Panc1 (cell line): ENCODE results near the gene RAD9A. TPM values are rescaled to one million over a fixed set of nuclear protein-coding genes. Genes with fewer than 3 reads are reported as not detected.

Source experiments
- ATAC-seq: fragments of 200-7000 bp; cut with Tn5 transposase; 2 replicates; pipeline ENCODE4 v1.9.1; 2020; ENCODE audit warnings: mild to moderate bottlenecking, moderate library complexity
- BruUV-seq: library from RNA; stranded (reverse); fragments of 400-500 nt; replicated peaks from 2 replicates; lab custom pipeline; 2021; lab: Mats Ljungman, UMichigan
- CTCF ChIA-PET: fragments of 300-600 bp; sonication (Branson Sonifier 250); formaldehyde crosslinking; loops from one replicate; lab custom pipeline; 2022; ENCODE audit warnings: antibody characterized with exemption; lab: Charles Lee
- POLR2A ChIA-PET: fragments of 300-600 bp; sonication (Branson Sonifier 250); formaldehyde crosslinking; loops from one replicate; lab custom pipeline; 2022; ENCODE audit warnings: antibody characterized with exemption; lab: Charles Lee
- DNase-seq: peaks from one replicate; pipeline ENCODE4 v3.0.0-alpha.2; 2010; ENCODE audit warnings: low read depth, low spot score
- H3K27ac ChIP-seq: 2 replicates; pipeline ENCODE4 v1.5.1; 2011; ENCODE audit warnings: mild to moderate bottlenecking, low read length, inconsistent platforms
- H3K27me3 ChIP-seq: fragments of 200-500 bp; sonication (Bioruptor generic); 2 replicates; pipeline ENCODE4 v1.6.0; 2014; ENCODE audit warnings: low read length, inconsistent platforms; ENCODE audit not compliant: control insufficient read depth, insufficient read depth
- H3K36me3 ChIP-seq: fragments of 200-500 bp; sonication (Bioruptor generic); 2 replicates; pipeline ENCODE4 v1.5.1; 2014; ENCODE audit warnings: inconsistent platforms, mild to moderate bottlenecking, low read length, moderate library complexity; ENCODE audit not compliant: control insufficient read depth, insufficient read depth
- H3K4me1 ChIP-seq: 2 replicates; pipeline ENCODE4 v1.5.1; 2011; ENCODE audit warnings: inconsistent platforms, mild to moderate bottlenecking, low read length, moderate library complexity; ENCODE audit not compliant: control insufficient read depth, insufficient read depth
- H3K4me3 ChIP-seq, 2 experiments: 2 replicates each; pipeline ENCODE4 v1.5.1; 2011 to 2012; ENCODE audit warnings: low read depth in 2 of 2, low read length in 2 of 2, mild to moderate bottlenecking in 2 of 2, inconsistent platforms in 1 of 2, moderate library complexity in 1 of 2
- H3K9me3 ChIP-seq: fragments of 200-500 bp; sonication (Bioruptor generic); 2 replicates; pipeline ENCODE4 v1.5.1; 2014; ENCODE audit warnings: low read depth, mild to moderate bottlenecking, inconsistent platforms, low read length, moderate library complexity; ENCODE audit not compliant: control insufficient read depth, insufficient read depth
- CTCF ChIP-seq: fragments of 450-650 bp; IDR thresholded peaks from 2 replicates; pipeline ENCODE4 v1.5.1; 2017; ENCODE audit warnings: mild to moderate bottlenecking
- POLR2AphosphoS5 ChIP-seq: IDR thresholded peaks from 2 replicates; pipeline ENCODE4 v1.6.1; 2012; ENCODE audit warnings: mild to moderate bottlenecking, low read depth, low read length, moderate library complexity
- REST ChIP-seq, 2 experiments: IDR thresholded peaks; 2 replicates each; pipeline ENCODE4 v1.6.1; 2011 to 2012; ENCODE audit warnings: low read depth in 2 of 2, control low read depth in 1 of 2, low read length in 1 of 2, mild to moderate bottlenecking in 1 of 2, moderate library complexity in 1 of 2; ENCODE audit not compliant: insufficient read depth in 1 of 2
- SIN3A ChIP-seq: IDR thresholded peaks from 2 replicates; pipeline ENCODE4 v1.6.1; 2012; ENCODE audit warnings: low read depth, mild to moderate bottlenecking, low read length, moderate library complexity, borderline replicate concordance; ENCODE audit not compliant: insufficient read depth
- TCF7L2 ChIP-seq: IDR thresholded peaks from 2 replicates; pipeline ENCODE4 v1.6.1; 2011; ENCODE audit warnings: mild to moderate bottlenecking, low read depth, low read length, inconsistent platforms
- in situ Hi-C: cut with HindIII; loops from 2 replicates; pipeline ENCODE4 v1.10.0; 2016; ENCODE audit warnings: low sequenced_read_pairs, low pct_unique_long_range_greater_than_20kb
- intact Hi-C: fragments of 100-400 bp; cut with micrococcal nuclease; formaldehyde crosslinking; loops from one replicate; pipeline ENCODE4 v1.10.0; 2022; ENCODE audit not compliant: unreplicated experiment
- total RNA-seq: library from RNA; stranded (reverse); gene quantifications from one replicate; pipeline ENCODE4 v1.2.1, GENCODE V29; 2021; ENCODE audit not compliant: unreplicated experiment

Gene RAD9A
- total RNA-seq, 1 experiment from 2014 or later = 33.1 TPM

GRCh38 chr11:67376873-67377808 is 14.6 kb upstream of the RAD9A start:
- ChIA-PET CTCF (interaction anchor here (0.5 to 7.7 kb wide), 2 partner anchors 23 to 168 kb away, joined by 4 to 207 read pairs; partner anchors contain the start of gene POLD4), POLR2A (interaction anchor here (1.0 kb wide), 1 partner anchor 24 kb away, joined by 4 read pairs; the partner anchor contains the start of gene PPP1CA)
- no peak overlapping the region for H3K4me3 ChIP-seq
- peak overlapping the region; percentile 80 for H3K27ac ChIP-seq
- BruUV-seq = no TSS peak
- in situ Hi-C loops = no loop called here
- H3K4me1 ChIP-seq = peaks cover 71% of the 10 kb centered on the region
- DNase-seq = no peak
- H3K9me3 ChIP-seq = no peaks in the 10 kb centered on the region
- H3K36me3 ChIP-seq = no peaks in the 10 kb centered on the region; the same call in 1 of the 2 replicates
- TF ChIP-seq SIN3A = no peak
- no peak for TF ChIP-seq CTCF
- TF ChIP-seq TCF7L2 = no peak
- TF ChIP-seq POLR2AphosphoS5 = no peak
- TF ChIP-seq REST (IDR thresholded peaks at IDR 0.05; ENCODE audit: insufficient read depth in 1 of 2, low read depth in 2 of 2, low read length in 1 of 2) = no peak
- no peak for ATAC-seq
- H3K27me3 ChIP-seq = no peaks in the 10 kb centered on the region
- intact Hi-C loops = no loop called here

GRCh38 chr11:67378544-67378943 is 13.2 kb upstream of the RAD9A start:
- POLR2A ChIA-PET = interaction anchor here (0.6 kb wide), 1 partner anchor 138 kb away, joined by 3 read pairs; no protein-coding TSS in a partner anchor

More at GRCh38 chr11:67378544-67378943, 13.2 kb upstream of the RAD9A start:
- in situ Hi-C loops = no loop called here
- no peak for TF ChIP-seq TCF7L2
- no peak overlapping the region for H3K4me3 ChIP-seq
- H3K27me3 ChIP-seq = no peaks in the 10 kb centered on the region
- CTCF ChIA-PET = interaction anchor here (4.4 to 7.7 kb wide), 2 partner anchors 7 to 24 kb away, joined by 58 to 207 read pairs; partner anchors contain the start of genes CLCF1 and POLD4
- intact Hi-C loops = no loop called here
- no TSS peak for BruUV-seq
- H3K9me3 ChIP-seq = no peaks in the 10 kb centered on the region
- peaks cover 75% of the 10 kb centered on the region for H3K4me1 ChIP-seq
- no peak for DNase-seq
- H3K36me3 ChIP-seq = no peaks in the 10 kb centered on the region; the same call in 1 of the 2 replicates
- ATAC-seq = no peak
- H3K27ac ChIP-seq = peak overlapping the region; percentile 68
